SU-DHL-6 (cell line): ENCODE measurements around the gene GCH1.

Experiments used
- EZH2phosphoT487 ChIP-seq: fragments of 200-600 bp; sonication (generic), shearing (Covaris generic); conservative IDR thresholded peaks from 2 replicates; pipeline ENCODE4 v1.6.1; 2018; ENCODE audit warnings: mild to moderate bottlenecking, antibody characterized with exemption, low read length, moderate library complexity, mixed read lengths
- TF ChIP-seq, protein P1 (sequence below): fragments of 200-600 bp; sonication (generic); IDR thresholded peaks from one replicate; pipeline ENCODE4 v1.5.1; 2017; ENCODE audit warnings: antibody characterized with exemption, mild to moderate bottlenecking, low read length, moderate library complexity; ENCODE audit not compliant: insufficient read depth, poor library complexity, severe bottlenecking

DNA sequence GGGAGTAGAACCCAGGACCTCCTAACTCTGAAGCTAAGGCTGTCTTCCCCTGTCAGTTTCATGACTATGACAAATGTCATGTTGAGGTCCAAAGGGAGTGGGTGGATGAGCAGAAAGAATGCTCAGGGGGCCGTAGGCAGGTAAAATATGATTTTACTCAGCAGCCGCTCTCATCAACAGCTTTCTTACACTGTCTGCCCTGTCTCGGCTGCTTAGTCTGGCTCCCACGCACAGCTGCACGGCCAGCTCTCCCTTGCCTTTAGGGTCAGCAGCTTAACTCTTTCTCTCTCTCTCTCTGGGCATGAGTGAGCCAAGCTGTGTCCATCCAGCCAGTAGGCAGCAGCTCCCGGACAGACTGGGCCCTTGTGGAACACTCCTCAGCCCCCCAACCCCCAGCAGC lies 95.2 kb downstream of the GCH1 start:
- TF ChIP-seq, protein P1, sequence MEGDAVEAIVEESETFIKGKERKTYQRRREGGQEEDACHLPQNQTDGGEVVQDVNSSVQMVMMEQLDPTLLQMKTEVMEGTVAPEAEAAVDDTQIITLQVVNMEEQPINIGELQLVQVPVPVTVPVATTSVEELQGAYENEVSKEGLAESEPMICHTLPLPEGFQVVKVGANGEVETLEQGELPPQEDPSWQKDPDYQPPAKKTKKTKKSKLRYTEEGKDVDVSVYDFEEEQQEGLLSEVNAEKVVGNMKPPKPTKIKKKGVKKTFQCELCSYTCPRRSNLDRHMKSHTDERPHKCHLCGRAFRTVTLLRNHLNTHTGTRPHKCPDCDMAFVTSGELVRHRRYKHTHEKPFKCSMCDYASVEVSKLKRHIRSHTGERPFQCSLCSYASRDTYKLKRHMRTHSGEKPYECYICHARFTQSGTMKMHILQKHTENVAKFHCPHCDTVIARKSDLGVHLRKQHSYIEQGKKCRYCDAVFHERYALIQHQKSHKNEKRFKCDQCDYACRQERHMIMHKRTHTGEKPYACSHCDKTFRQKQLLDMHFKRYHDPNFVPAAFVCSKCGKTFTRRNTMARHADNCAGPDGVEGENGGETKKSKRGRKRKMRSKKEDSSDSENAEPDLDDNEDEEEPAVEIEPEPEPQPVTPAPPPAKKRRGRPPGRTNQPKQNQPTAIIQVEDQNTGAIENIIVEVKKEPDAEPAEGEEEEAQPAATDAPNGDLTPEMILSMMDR, result no peak
- no peak for TF ChIP-seq EZH2phosphoT487
